DOHH2 (cell line): ENCODE measurements around the gene HTR1A.

Experiments
- CTCF ChIP-seq: fragments of 200-600 bp; sonication (generic); IDR thresholded peaks from one replicate; pipeline ENCODE4 v1.5.1; 2014; ENCODE audit warnings: antibody characterized with exemption, mild to moderate bottlenecking, low read depth, low read length; ENCODE audit not compliant: poor library complexity, severe bottlenecking
- EZH2phosphoT487 ChIP-seq: fragments of 200-600 bp; sonication (generic); IDR thresholded peaks from 2 replicates; pipeline ENCODE4 v1.6.1; 2017; ENCODE audit warnings: borderline replicate concordance, mild to moderate bottlenecking, antibody characterized with exemption, low read length, moderate library complexity, mixed read lengths

- TF ChIP-seq CTCF (no peak), EZH2phosphoT487 (no peak)
Measured at GRCh38 chr5:63919763-63920478, 42.3 kb downstream of the HTR1A start.
